ACHN (cell line): ENCODE measurements around the gene PIM1.

Experiments used
- DNase-seq: peaks from one replicate; pipeline ENCODE4 v3.0.0-alpha.2; 2015
- in situ Hi-C: cut with HindIII; loops from 2 replicates; pipeline ENCODE4 v1.10.0; 2017; ENCODE audit warnings: low sequenced_read_pairs, low pct_ligation_motif_present, low pct_unique_long_range_greater_than_20kb

The PIM1 gene

GRCh38 chr6:37162740-37163139 is 7.2 kb upstream of the PIM1 start:
- no peak for DNase-seq
- in situ Hi-C loops = no loop called here

GRCh38 chr6:37168163-37168758 is 1.7 kb upstream of the PIM1 start:
- in situ Hi-C loops = no loop called here
- no peak for DNase-seq

- no peak for DNase-seq
- in situ Hi-C loops = no loop called here
Measured at GRCh38 chr6:37168811-37169495, 999 bp upstream of the PIM1 start.

- peak; percentile 51 for DNase-seq
- in situ Hi-C loops = no loop called here
Measured at GRCh38 chr6:37170273-37171200, 585 bp downstream of the PIM1 start.

- peak; percentile 46 for DNase-seq
- in situ Hi-C loops = no loop called here
Measured at GRCh38 chr6:37171201-37171969, 1.4 kb downstream of the PIM1 start.

- in situ Hi-C loops = no loop called here
- DNase-seq = peak; percentile 83
Measured at GRCh38 chr6:37171970-37172812, 2.2 kb downstream of the PIM1 start.

GRCh38 chr6:37172912-37173492 is 3.0 kb downstream of the PIM1 start:
- no peak for DNase-seq
- in situ Hi-C loops = no loop called here

- in situ Hi-C loops = no loop called here
- DNase-seq = no peak
Measured at GRCh38 chr6:37173493-37174195, 3.7 kb downstream of the PIM1 start.

- in situ Hi-C loops = no loop called here
Measured at GRCh38 chr6:37174196-37174514, 4.2 kb downstream of the PIM1 start.

GRCh38 chr6:37174515-37175331 is 4.8 kb downstream of the PIM1 start:
- in situ Hi-C loops = no loop called here
- DNase-seq = no peak

More at GRCh38 chr6:37174196-37174514, 4.2 kb downstream of the PIM1 start:
- DNase-seq = no peak

GRCh38 chr6:37175332-37176267 is 5.6 kb downstream of the PIM1 start:
- in situ Hi-C loops = no loop called here
- no peak for DNase-seq

GRCh38 chr6:37176268-37177076 is 6.5 kb downstream of the PIM1 start:
- DNase-seq = no peak
- in situ Hi-C loops = no loop called here

GRCh38 chr6:37177077-37177934 is 7.4 kb downstream of the PIM1 start:
- in situ Hi-C loops = no loop called here

More at GRCh38 chr6:37177077-37177934, 7.4 kb downstream of the PIM1 start:
- no peak for DNase-seq
